ENCODE measurements around the gene KAT6B.

KAT6B gene

GRCh38 chr10:74922921-74923320 lies 96.5 kb downstream of the KAT6B start:
- CTCF ChIA-PET: interaction anchor here (0.6 kb wide), 1 partner anchor 97 kb away, joined by 3 read pairs; no protein-coding TSS in a partner anchor
- POLR2A ChIA-PET: no interaction called here
- no peaks in the 10 kb centered on the region; the same call in 1 of the 2 replicates for H3K9me3 ChIP-seq (ENCODE audit: control insufficient read depth, insufficient read depth, low read depth, low read length)
- peaks cover 35% of the 10 kb centered on the region for H3K4me1 ChIP-seq (ENCODE audit: control insufficient read depth, insufficient read depth, low read length)
- H3K4me3 ChIP-seq (ENCODE audit: low read depth, low read length): no peak overlapping the region
- H3K36me3 ChIP-seq (ENCODE audit: control insufficient read depth in 2 of 2, insufficient read depth in 1 of 2, low read length in 2 of 2): no peaks in the 10 kb centered on the region
- no peak overlapping the region for H3K27ac ChIP-seq (ENCODE audit: extremely low read depth, low read depth, low read length)
- no peak for TF ChIP-seq TCF7L2 (IDR thresholded peaks at IDR 0.05; ENCODE audit: borderline replicate concordance, low read depth, low read length)
- peak; percentile 33; the same call in 1 of the 2 replicates for TF ChIP-seq ZNF664 (tag by site-specific recombination; IDR thresholded peaks at IDR 0.05)

GRCh38 chr10:74923556-74923955 lies 97.2 kb downstream of the KAT6B start:
- Histone ChIP-seq H3K4me3 (ENCODE audit: low read depth, low read length) (no peak overlapping the region), H3K4me1 (ENCODE audit: control insufficient read depth, insufficient read depth, low read length) (peaks cover 35% of the 10 kb centered on the region), H3K9me3 (ENCODE audit: control insufficient read depth, insufficient read depth, low read depth, low read length) (no peaks in the 10 kb centered on the region; the same call in 1 of the 2 replicates), H3K27ac (ENCODE audit: extremely low read depth, low read depth, low read length) (no peak overlapping the region), H3K36me3 (ENCODE audit: control insufficient read depth in 2 of 2, insufficient read depth in 1 of 2, low read length in 2 of 2) (no peaks in the 10 kb centered on the region)
- ChIA-PET CTCF (interaction anchor here (0.6 kb wide), 1 partner anchor 97 kb away, joined by 3 read pairs; no protein-coding TSS in a partner anchor), POLR2A (no interaction called here)
- TF ChIP-seq SALL2 (tag by site-specific recombination; IDR thresholded peaks at IDR 0.05; ENCODE audit: borderline replicate concordance) (no peak), ZFHX2 (tag by site-specific recombination; conservative IDR thresholded peaks at IDR 0.05) (peak; percentile 53), SP7 (tag by site-specific recombination; IDR thresholded peaks at IDR 0.05) (peak; percentile 63), ZNF341 (tag by site-specific recombination; IDR thresholded peaks at IDR 0.05; ENCODE audit: low read depth) (peak; percentile 47; the same call in 1 of the 2 replicates), ZIC2 (tag by site-specific recombination; IDR thresholded peaks at IDR 0.05) (0 out of 2 replicates have a peak, but pooled peaks have one; percentile 37), ZNF513 (tag by site-specific recombination; IDR thresholded peaks at IDR 0.05) (no peak), PRDM1 (tag by site-specific recombination; IDR thresholded peaks at IDR 0.05) (peak; percentile 45; the same call in 1 of the 2 replicates), AEBP2 (tag by site-specific recombination; IDR thresholded peaks at IDR 0.05; ENCODE audit: borderline replicate concordance) (no peak), ZNF664 (tag by site-specific recombination; IDR thresholded peaks at IDR 0.05) (no peak), EGR2 (tag by site-specific recombination; IDR thresholded peaks at IDR 0.05; ENCODE audit: low read depth) (peak; percentile 26; the same call in 1 of the 2 replicates), ZBTB48 (tag by site-specific recombination; IDR thresholded peaks at IDR 0.05) (0 out of 2 replicates have a peak, but pooled peaks have one; percentile 19), ZBTB17 (tag by site-specific recombination; IDR thresholded peaks at IDR 0.05) (peak; percentile 56), ZNF366 (tag by site-specific recombination; conservative IDR thresholded peaks at IDR 0.05) (0 out of 2 replicates have a peak, but pooled peaks have one; percentile 69), ZNF157 (tag by site-specific recombination; IDR thresholded peaks at IDR 0.05) (no peak), ZNF473 (tag by site-specific recombination; IDR thresholded peaks at IDR 0.05) (no peak), ZNF600 (tag by site-specific recombination; IDR thresholded peaks at IDR 0.05) (peak; percentile 38; the same call in 1 of the 2 replicates), ZBTB20 (tag by site-specific recombination; IDR thresholded peaks at IDR 0.05) (peak; percentile 21; the same call in 1 of the 2 replicates), ZNF560 (tag by site-specific recombination; IDR thresholded peaks at IDR 0.05; ENCODE audit: borderline replicate concordance) (no peak), PRDM10 (tag by site-specific recombination; IDR thresholded peaks at IDR 0.05) (peak; percentile 80), ATF2 (tag by site-specific recombination; IDR thresholded peaks at IDR 0.05; ENCODE audit: low read depth) (no peak), REST (tag by site-specific recombination; IDR thresholded peaks at IDR 0.05) (no peak), ZXDB (tag by site-specific recombination; IDR thresholded peaks at IDR 0.05) (no peak)

Measured in HEK293 (cell line).